ENCODE data around the gene ZC3H12D.
"Not testable (repeated sequence)": the region's sequence is repeated elsewhere in the genome, so short reads cannot be mapped to it uniquely, and the experiment has no call there.

Gene ZC3H12D

DNA sequence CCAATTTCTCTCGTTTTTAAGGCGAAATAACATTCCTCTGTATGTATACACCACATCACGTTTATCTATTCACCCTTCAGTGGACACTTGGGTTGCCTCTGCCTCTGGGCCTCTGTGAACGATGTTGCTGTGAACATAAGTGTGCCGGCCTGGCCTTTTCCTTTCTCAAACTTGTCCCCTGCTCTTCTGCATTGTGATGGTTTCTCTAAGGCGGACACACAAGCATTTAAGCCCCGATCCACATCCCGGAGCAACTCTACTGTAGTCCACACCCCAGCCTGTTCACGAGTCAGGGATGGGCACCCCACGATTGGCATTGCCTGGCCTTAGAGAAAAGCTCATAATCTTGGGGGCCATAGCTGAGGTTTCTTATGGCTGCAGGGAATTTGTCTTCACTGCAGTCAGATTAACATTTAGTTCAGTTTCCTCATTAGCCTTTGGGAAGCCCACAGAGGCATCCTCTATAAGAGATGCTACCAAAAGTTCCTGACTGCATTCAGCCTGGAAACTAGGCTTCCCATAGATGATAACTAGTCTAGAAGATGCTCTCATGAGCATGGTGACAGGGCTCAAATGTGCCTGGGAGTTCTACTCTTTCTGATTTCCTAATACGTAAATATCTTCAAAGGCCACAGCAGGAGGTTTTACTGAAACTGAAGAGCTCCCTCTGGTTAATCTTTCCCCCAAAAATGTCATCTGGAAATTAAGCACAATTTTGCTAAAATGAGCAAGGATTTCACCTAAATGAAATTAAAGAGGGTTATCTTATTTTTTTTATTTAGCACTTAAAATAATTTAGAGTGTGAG, 762 bp downstream of the ZC3H12D start:
- no peak for DNase-seq (ENCODE audit: low read depth)

DNA sequence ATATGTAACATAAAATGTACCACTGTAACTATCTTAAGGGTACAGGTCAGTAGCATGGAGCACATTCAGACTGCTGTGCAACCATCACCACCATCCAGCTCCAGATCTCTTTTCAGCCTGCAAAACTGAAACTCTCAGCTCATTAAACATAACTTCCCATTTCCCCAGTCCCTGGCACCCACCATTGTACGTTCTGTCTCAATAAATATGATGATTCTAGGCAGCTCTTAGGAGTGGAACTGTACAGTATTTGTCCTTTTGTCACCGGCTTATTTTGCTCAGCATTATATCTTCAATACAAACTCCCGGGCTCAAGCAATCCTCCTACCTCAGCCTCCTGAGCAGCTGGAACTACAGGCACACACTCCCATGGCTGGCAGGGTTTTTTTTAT, 1.5 kb downstream of the ZC3H12D start:
- DNase-seq (ENCODE audit: low read depth): no peak

DNA sequence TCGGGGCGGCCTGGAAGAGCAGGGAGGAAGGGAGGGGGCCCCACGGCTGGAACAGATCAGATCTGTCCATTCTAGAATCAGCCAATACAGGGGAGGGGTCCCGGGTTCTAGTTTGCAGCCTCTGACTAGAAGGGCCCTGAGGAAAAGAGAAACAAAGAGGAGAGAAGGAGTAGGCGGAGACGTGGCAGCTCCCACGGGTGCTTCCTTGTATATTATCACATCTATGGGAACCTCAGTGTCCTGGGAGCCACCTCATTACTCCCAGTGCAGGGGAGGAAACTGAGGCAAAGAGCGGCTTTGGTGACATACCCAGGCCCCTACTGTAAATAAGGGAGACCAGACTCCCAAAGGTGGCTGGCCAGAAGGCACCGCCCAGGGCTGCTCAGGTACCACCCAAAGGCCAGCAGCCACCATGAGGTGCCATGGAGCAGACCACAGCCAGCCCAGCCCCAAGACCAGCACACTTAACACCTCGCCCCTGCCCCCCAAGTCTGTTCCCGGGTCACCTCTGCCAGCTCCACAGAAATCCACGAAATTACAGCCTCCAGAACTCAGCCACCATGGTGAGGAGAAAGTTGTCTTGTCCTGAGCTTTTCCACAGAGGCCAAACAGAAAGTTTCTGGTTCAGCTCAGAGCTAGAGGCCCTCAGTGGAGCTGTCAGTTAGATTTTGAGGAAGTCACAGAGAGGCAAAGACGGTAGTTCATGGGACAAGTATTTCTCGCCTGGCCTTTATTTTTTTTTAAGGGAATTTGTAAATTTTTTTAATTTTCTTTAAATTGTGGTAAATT, 2.1 kb downstream of the ZC3H12D start:
- no peak for DNase-seq (ENCODE audit: low read depth)

DNA sequence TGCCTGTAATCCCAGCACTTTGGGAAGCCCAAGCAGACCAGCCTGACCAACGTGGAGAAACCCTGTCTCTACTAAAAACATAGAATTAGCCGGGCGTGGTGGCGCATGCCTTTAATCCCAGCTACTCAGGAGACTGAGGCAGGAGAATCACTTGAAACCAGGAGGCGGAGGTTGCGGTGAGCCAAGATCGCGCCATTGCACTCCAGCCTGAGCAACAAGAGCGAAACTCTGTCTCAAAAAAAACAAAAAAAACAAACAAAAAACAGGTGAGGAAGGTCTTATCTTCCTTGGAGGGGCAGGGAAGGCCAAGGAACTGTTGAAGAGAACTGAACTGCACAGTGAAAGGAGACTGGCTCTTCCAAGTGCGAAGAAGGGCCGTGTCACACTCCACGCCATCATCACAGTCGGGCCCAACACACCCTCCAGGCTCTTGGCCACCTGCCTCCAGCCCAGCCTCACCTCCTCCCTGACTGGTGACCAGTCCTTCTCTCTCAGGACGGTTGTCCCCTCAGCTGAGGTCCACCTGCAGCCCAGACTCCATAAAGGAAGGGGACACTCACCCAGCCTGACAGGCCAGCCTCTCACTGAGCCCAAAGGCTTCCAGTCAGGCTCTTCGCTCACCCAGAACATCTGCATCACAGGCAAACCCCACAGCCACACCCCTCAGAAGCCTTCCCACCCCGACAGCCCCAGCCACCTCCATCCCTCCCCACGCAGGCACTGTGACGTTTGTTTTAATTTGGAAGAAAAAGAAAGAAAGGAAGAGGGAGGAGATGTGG, 4.1 kb downstream of the ZC3H12D start:
- DNase-seq (ENCODE audit: low read depth): no peak

GRCh38 chr6:149478631-149479314, 6.0 kb downstream of the ZC3H12D start:
- DNase-seq (ENCODE audit: low read depth): no peak

- DNase-seq (ENCODE audit: low read depth): no peak
These were observed 7.3 kb downstream of the ZC3H12D start for GRCh38 chr6:149477544-149477943.

DNA sequence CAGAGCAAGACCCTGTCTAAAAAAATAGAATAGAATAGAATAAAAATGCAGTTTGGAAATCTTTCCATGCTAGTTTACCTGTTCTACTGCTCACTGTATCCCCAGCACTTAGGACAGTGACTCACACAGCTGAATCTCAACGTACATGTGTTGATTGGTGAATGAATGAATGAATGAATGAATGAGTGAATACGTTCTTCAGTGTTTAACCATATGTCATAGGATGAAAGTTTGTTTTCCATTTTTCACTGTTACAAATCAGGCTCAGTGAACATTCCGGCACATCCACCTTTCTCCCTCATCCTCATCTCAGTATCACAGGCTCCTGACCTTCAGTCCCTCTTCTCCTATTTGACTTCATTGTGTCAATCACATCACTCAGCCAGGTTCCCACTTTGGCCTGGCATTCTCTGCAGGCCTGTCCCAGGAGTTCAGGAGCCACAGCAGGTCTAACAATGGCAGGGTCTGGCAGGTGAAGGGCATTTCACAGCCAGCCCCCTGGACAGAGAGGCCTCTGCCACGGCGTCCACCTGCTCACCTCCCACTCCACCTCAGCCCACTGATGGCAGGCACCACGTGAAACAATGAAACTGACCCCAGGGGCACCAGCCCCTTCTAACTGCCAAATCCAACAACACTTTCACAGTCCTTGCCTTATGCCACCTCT, 7.9 kb downstream of the ZC3H12D start:
- no peak for DNase-seq (ENCODE audit: low read depth)

DNA sequence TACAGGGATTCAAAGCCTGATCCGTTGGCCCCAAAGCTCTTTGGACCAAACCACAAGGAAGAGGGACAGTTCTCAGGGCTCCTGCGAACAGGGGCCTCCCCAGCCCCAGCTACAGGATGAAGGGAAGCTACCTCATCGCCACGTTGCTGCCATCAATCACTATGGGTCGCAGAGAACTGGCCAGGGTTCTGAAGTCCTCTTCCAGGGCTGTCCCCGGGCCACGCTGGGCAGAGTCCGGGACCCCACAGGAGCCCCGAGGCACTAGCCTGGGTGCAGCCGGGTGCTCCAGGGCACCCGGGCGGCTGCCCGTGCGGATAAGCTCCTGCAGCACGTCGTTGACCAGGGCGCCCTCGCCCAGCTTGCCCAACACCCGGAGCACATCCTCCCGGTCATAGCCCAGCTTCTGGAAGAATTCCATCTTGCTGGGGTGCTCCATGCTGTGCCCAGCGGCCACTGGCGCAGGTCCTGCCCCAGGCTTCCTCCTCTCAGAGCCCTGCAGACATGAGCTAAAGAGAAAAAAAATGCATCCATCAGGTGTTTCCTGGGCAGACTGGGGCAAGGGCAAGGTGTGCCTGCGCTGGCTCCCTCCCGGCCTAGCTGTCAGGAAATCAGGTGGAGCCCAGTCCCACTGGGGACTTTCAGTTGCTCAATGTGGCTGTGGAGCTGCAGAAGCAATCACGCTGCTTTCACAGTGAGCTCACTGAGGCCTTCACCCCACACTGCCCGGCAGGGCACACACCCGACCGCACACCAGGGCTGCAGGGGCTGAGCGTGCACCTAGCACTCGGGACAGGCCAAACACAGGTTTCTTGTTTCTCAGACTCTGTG, 10.5 kb downstream of the ZC3H12D start:
- no peak for DNase-seq (ENCODE audit: low read depth)

GRCh38 chr6:149473080-149474052, 11.4 kb downstream of the ZC3H12D start:
- DNase-seq (ENCODE audit: low read depth): no peak

DNA sequence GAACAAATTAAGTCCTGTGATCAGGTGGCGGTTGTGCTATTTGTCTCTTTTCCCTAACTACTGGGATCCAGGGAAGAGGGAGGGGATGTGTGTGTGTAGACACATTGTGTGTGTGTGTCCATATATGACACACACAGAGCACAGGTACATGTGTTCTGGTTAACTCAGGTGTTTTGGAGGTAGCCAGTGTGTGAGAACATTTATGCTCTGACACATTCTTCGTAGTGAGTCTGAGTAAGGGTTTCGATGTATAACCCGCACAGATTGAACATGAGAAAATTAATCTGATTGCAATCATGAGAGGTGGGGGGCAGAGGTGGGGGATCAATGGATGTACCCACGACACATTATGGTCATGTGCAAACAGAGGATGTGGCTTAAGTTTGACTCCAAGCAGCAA, 12.6 kb downstream of the ZC3H12D start:
- DNase-seq (ENCODE audit: low read depth): no peak

GRCh38 chr6:149471801-149472200, 13.0 kb downstream of the ZC3H12D start:
- DNase-seq (ENCODE audit: low read depth): no peak

GRCh38 chr6:149470948-149471347, 13.9 kb downstream of the ZC3H12D start:
- DNase-seq (ENCODE audit: low read depth): no peak

- no peak for DNase-seq (ENCODE audit: low read depth)
These were observed 16.6 kb downstream of the ZC3H12D start for GRCh38 chr6:149468179-149468578.

GRCh38 chr6:149467265-149467664, 17.5 kb downstream of the ZC3H12D start:
- DNase-seq (ENCODE audit: low read depth): no peak

- DNase-seq (ENCODE audit: low read depth): no peak
These were observed 20.4 kb downstream of the ZC3H12D start for GRCh38 chr6:149464411-149464810.

DNA sequence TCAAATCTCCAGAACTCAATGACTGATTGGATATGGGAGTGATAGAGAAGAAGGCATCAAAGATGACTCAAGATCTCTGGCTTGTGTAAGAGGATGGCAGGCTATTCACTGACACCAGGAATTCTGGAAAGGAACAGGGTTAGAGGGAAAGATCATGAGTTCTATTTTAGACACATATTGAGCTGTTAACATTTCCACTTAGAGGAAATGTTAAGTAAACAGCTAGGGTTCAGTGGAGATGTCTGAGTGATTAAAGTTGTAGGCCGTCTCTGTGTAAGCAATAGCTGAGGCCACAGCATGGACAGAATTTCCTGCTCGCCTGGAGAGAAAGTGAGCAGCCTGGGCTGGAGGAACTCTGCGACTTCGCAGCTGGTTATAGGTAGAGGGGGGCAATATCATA, 21.0 kb downstream of the ZC3H12D start:
- no peak for DNase-seq (ENCODE audit: low read depth)

- DNase-seq (ENCODE audit: low read depth): not testable (repeated sequence)
These were observed 22.1 kb downstream of the ZC3H12D start for GRCh38 chr6:149462712-149463111.

- no peak for DNase-seq (ENCODE audit: low read depth)
These were observed 23.1 kb downstream of the ZC3H12D start for GRCh38 chr6:149461670-149462069.

GRCh38 chr6:149460249-149460648, 24.6 kb downstream of the ZC3H12D start:
- not testable (repeated sequence) for DNase-seq (ENCODE audit: low read depth)
